H1 (cell line): ENCODE results near the gene RPTOR. TPM values are rescaled to one million over a fixed set of nuclear protein-coding genes. Genes with fewer than 3 reads are reported as not detected.

Experiments
- BACH1 ChIP-seq: IDR thresholded peaks from 2 replicates; pipeline ENCODE4 v1.6.1; 2012; ENCODE audit warnings: low read length, improper control_type of control experiment
- CHD2 ChIP-seq: IDR thresholded peaks from 2 replicates; pipeline ENCODE4 v1.6.1; 2012; ENCODE audit warnings: low read length, improper control_type of control experiment
- CTCF ChIP-seq, 3 experiments: IDR thresholded peaks; 1 replicate in 2 of 3; 2 replicates in 1 of 3; pipeline versions ENCODE4 v1.5.1 to v1.6.1; 2011; ENCODE audit warnings: low read length in 3 of 3, mild to moderate bottlenecking in 3 of 3, inconsistent platforms in 2 of 3, low read depth in 1 of 3, moderate library complexity in 1 of 3; ENCODE audit not compliant: insufficient read depth in 1 of 3; ENCODE audit errors: control extremely low read depth in 1 of 3
- RBBP5 ChIP-seq: IDR thresholded peaks from 2 replicates; pipeline ENCODE4 v1.7.1; 2012; ENCODE audit warnings: low read depth, mild to moderate bottlenecking, inconsistent platforms, low read length, moderate library complexity, borderline replicate concordance
- SP2 ChIP-seq: IDR thresholded peaks from 2 replicates; pipeline ENCODE4 v1.6.1; 2012; ENCODE audit warnings: mild to moderate bottlenecking, low read length, inconsistent platforms
- polyA plus RNA-seq, 7 experiments: library from polyadenylated mRNA; depleted of rRNA in 3 of 7; stranded (reverse) in 5 of 7; unstranded in 2 of 7; fragments of >200 nt in 5 of 7; fragments of 200-250 nt in 2 of 7; gene quantifications; 1 replicate in 5 of 7; 2 replicates in 1 of 7; 4 replicates in 1 of 7; pipeline versions ENCODE4 v1.2.1 to v1.2.3, GENCODE V29; 2011 to 2013; ENCODE audit warnings: missing spikeins in 2 of 7, mixed read lengths in 2 of 7
- total RNA-seq: library from RNA; stranded (reverse); fragmentation: NEBNext Ultra II Directional; extraction: Animal tissue kit (Norgen Biotek cat#: 25700); gene quantifications from 2 replicates; pipeline ENCODE4 v1.2.1, GENCODE V29; 2021

RPTOR gene
- total and polyA plus RNA-seq, 2 of the 8 experiments (the other 6 are each of a cell fraction or from before 2014, with no cell fraction given): 6.9 to 28.7 TPM

GRCh38 chr17:80745183-80745582 lies 200.5 kb downstream of the RPTOR start (continued):
- TF ChIP-seq CTCF (IDR thresholded peaks at IDR 0.05; ENCODE audit: control extremely low read depth in 1 of 3, insufficient read depth in 1 of 3, low read depth in 1 of 3, low read length in 3 of 3) (no peak), CHD2 (no peak), SP2 (no peak), RBBP5 (no peak), BACH1 (no peak)
